ENCODE measurements around the gene PTPRG.

DNA sequence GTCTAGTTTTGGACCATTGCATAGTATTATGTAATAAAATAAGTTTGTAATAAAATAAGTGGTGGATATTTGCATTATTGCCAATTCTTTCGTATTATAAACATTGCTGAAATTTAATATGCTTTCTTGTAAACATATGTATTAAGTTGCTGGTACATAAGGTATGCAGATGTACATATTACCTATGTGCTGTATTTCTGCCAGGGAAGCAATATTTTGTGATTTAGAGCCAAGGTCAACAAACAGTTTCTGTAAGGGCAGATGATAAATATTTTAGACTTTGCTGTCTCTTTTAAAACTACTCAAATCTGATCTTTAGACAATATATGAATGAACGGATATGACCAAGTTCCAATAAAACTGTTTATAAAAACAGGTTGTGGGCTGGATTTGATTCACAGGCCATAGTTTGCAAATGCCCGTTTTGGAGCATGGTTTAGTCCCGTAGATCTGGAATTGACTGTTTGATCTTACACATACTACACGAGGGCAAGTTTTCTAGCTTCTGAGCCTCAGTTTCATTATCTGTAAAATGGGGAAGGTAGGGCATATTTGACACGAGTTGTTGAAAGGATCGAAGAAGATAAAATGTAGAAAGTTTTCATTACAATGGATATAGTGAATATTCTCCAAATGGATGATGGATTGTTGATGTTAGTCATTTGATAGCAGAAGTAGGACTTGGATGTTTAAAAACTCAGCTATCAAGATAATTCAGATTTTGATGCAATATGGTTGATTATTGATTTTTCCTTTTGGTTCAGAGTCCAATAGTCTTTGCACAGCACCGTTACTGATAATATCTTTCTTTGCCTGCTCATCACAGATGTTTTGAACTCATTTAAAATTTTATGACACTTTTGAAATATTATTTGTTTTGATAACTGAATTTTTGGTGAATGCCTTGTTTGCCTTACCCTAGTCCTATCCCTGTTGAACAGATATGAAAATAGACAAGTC is 417.4 kb downstream of the PTPRG start:
- TF ChIP-seq, protein P1, sequence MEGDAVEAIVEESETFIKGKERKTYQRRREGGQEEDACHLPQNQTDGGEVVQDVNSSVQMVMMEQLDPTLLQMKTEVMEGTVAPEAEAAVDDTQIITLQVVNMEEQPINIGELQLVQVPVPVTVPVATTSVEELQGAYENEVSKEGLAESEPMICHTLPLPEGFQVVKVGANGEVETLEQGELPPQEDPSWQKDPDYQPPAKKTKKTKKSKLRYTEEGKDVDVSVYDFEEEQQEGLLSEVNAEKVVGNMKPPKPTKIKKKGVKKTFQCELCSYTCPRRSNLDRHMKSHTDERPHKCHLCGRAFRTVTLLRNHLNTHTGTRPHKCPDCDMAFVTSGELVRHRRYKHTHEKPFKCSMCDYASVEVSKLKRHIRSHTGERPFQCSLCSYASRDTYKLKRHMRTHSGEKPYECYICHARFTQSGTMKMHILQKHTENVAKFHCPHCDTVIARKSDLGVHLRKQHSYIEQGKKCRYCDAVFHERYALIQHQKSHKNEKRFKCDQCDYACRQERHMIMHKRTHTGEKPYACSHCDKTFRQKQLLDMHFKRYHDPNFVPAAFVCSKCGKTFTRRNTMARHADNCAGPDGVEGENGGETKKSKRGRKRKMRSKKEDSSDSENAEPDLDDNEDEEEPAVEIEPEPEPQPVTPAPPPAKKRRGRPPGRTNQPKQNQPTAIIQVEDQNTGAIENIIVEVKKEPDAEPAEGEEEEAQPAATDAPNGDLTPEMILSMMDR (IDR thresholded peaks at IDR 0.05 in 4 of 5, conservative IDR thresholded peaks at IDR 0.05 in 1 of 5) = no peak
- no peak for TF ChIP-seq POLR2A (IDR thresholded peaks at IDR 0.05)
